Fibroblast of lung (primary cell): Measurements from ENCODE around the gene HRG. TPM values are rescaled to one million over a fixed set of nuclear protein-coding genes. Genes with fewer than 3 reads are reported as not detected.

ENCODE experiments used
- DNase-seq, 2 donors: peaks; one replicate each; pipeline versions ENCODE4 v3.0.0 to v3.0.0-alpha.2; 2010; ENCODE audit warnings: low read depth in 2 of 2
- H2AFZ ChIP-seq: 2 replicates; pipeline ENCODE4 v1.5.1; 2012; ENCODE audit warnings: low read length, control low read depth, inconsistent platforms
- H3K27ac ChIP-seq: 2 replicates; pipeline ENCODE4 v1.5.1; 2011; ENCODE audit warnings: low read length, control low read depth; ENCODE audit not compliant: insufficient read depth
- H3K27me3 ChIP-seq: 2 replicates; pipeline ENCODE4 v1.5.1; 2011; ENCODE audit warnings: mild to moderate bottlenecking, low read length; ENCODE audit not compliant: control insufficient read depth, insufficient read depth
- H3K36me3 ChIP-seq: 2 replicates; pipeline ENCODE4 v1.5.1; 2011; ENCODE audit warnings: low read length; ENCODE audit not compliant: control insufficient read depth, insufficient read depth
- H3K4me1 ChIP-seq: 2 replicates; pipeline ENCODE4 v1.5.1; 2011; ENCODE audit warnings: low read length; ENCODE audit not compliant: control insufficient read depth, insufficient read depth; ENCODE audit errors: extremely low read depth
- H3K4me2 ChIP-seq: 2 replicates; pipeline ENCODE4 v1.5.1; 2011; ENCODE audit warnings: low read length, control low read depth; ENCODE audit not compliant: insufficient read depth; ENCODE audit errors: extremely low read depth
- H3K4me3 ChIP-seq, 4 experiments: fragments of 200-600 bp in 1 of 4; sonication (generic) in 1 of 4; replicated peaks in 1 of 4; 2 replicates each; pipeline ENCODE4 v1.5.1; 2011 to 2016; ENCODE audit warnings: low read length in 4 of 4, low read depth in 3 of 4, mild to moderate bottlenecking in 3 of 4, control low read depth in 2 of 4, inconsistent platforms in 1 of 4, mixed read lengths in 1 of 4; ENCODE audit not compliant: insufficient read depth in 1 of 4; ENCODE audit errors: control extremely low read depth in 1 of 4
- H3K79me2 ChIP-seq: 2 replicates; pipeline ENCODE4 v1.5.1; 2012; ENCODE audit warnings: mild to moderate bottlenecking, low read length, inconsistent platforms; ENCODE audit not compliant: control insufficient read depth, insufficient read depth
- H3K9ac ChIP-seq: 2 replicates; pipeline ENCODE4 v1.5.1; 2011; ENCODE audit warnings: mild to moderate bottlenecking, low read length, control low read depth; ENCODE audit not compliant: insufficient read depth
- H3K9me3 ChIP-seq: 2 replicates; pipeline ENCODE4 v1.5.1; 2012; ENCODE audit warnings: low read depth, low read length; ENCODE audit not compliant: control insufficient read depth, insufficient read depth
- H4K20me1 ChIP-seq: 2 replicates; pipeline ENCODE4 v1.5.1; 2011; ENCODE audit warnings: low read length; ENCODE audit not compliant: control insufficient read depth, insufficient read depth; ENCODE audit errors: extremely low read depth
- EZH2 ChIP-seq: IDR thresholded peaks from 2 replicates; pipeline ENCODE4 v1.5.1; 2012; ENCODE audit warnings: low read length, control low read depth, mild to moderate bottlenecking; ENCODE audit errors: missing control alignments
- polyA plus RNA-seq, 2 donors: library from polyadenylated mRNA; depleted of rRNA in 1 of 2; stranded (reverse) in 1 of 2; unstranded in 1 of 2; fragments of >200 nt; gene quantifications; 2 replicates each; pipeline ENCODE4 v1.2.1, GENCODE V29; 2011 to 2012; ENCODE audit warnings: missing spikeins in 1 of 2
- total RNA-seq: library from RNA; depleted of rRNA; stranded (reverse); fragments of >200 nt; gene quantifications from 2 replicates; pipeline ENCODE4 v1.2.1, GENCODE V29; 2014
- TF ChIP-seq, protein P1 (sequence below), 2 donors: IDR thresholded peaks in 1 of 2; conservative IDR thresholded peaks in 1 of 2; 1 replicate in 1 of 2; 2 replicates in 1 of 2; pipeline ENCODE4 v1.5.1; 2011 to 2012; ENCODE audit warnings: low read length in 2 of 2, control low read depth in 1 of 2, inconsistent platforms in 1 of 2, low read depth in 1 of 2, mild to moderate bottlenecking in 1 of 2

The HRG gene
- total and polyA plus RNA-seq, 2 donors (not counting 1 experiment from before 2014, with no cell fraction given) = not detected

DNA sequence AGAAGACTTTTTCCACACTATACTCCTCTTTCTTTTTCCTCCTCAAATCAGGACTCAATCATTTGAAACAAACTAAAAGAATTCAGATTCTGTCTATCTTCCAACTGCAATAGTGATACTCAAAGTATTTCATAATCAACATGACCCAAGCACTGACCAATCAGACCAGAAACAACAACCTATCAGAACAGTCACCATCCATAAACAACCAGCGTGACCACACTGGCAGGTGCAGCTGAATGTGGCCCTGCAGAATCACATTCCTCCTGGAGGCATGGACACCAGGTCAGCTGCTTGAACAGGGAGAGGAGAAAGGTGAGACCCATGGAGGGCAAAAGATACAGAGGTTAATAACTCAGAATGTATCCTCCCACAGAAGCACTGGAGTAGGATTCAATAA is 13.3 kb downstream of the HRG start:
- H3K27ac ChIP-seq = no peak overlapping the region
- no peaks in the 10 kb centered on the region for H4K20me1 ChIP-seq
- H3K4me1 ChIP-seq = no peaks in the 10 kb centered on the region
- no peak overlapping the region for H3K4me2 ChIP-seq
- H3K9me3 ChIP-seq = no peaks in the 10 kb centered on the region
- H3K36me3 ChIP-seq = no peaks in the 10 kb centered on the region
- peaks cover 2% of the 10 kb centered on the region for H3K27me3 ChIP-seq
- H3K4me3 ChIP-seq = no peak overlapping the region
- no peaks in the 10 kb centered on the region for H3K79me2 ChIP-seq
- H3K9ac ChIP-seq = no peak overlapping the region
- no peak for DNase-seq
- H2AFZ ChIP-seq = no peak overlapping the region
- no peak for TF ChIP-seq EZH2
- TF ChIP-seq, protein P1, sequence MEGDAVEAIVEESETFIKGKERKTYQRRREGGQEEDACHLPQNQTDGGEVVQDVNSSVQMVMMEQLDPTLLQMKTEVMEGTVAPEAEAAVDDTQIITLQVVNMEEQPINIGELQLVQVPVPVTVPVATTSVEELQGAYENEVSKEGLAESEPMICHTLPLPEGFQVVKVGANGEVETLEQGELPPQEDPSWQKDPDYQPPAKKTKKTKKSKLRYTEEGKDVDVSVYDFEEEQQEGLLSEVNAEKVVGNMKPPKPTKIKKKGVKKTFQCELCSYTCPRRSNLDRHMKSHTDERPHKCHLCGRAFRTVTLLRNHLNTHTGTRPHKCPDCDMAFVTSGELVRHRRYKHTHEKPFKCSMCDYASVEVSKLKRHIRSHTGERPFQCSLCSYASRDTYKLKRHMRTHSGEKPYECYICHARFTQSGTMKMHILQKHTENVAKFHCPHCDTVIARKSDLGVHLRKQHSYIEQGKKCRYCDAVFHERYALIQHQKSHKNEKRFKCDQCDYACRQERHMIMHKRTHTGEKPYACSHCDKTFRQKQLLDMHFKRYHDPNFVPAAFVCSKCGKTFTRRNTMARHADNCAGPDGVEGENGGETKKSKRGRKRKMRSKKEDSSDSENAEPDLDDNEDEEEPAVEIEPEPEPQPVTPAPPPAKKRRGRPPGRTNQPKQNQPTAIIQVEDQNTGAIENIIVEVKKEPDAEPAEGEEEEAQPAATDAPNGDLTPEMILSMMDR (conservative IDR thresholded peaks at IDR 0.05 in 1 of 2, IDR thresholded peaks at IDR 0.05 in 1 of 2; ENCODE audit: low read depth in 1 of 2, low read length in 2 of 2) = no peak

DNA sequence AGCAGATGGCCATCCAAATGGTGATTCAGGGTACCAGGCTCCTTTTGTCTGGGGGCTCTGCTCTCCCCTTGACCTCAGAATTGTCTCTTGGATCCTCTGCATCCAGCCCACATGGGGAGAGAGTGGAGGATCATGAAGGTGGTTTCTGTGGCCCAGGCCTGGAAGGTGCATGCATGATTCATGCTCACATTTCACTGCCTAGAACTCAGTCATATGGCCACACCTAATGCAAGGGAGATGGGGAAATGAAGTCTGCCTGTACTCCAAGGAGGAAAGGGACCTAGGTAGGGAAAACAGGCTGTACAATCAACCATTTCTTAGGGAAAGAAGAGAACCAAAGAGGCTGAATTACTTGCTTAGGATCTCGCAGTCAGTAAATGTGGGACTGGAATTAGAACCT is 15.1 kb downstream of the HRG start:
- Histone ChIP-seq H2AFZ (no peak overlapping the region), H3K9ac (no peak overlapping the region), H3K27me3 (no peaks in the 10 kb centered on the region), H4K20me1 (no peaks in the 10 kb centered on the region), H3K4me1 (no peaks in the 10 kb centered on the region), H3K9me3 (no peaks in the 10 kb centered on the region), H3K36me3 (no peaks in the 10 kb centered on the region), H3K4me2 (no peak overlapping the region), H3K27ac (no peak overlapping the region), H3K4me3 (no peak overlapping the region), H3K79me2 (no peaks in the 10 kb centered on the region)
- DNase-seq = no peak
- TF ChIP-seq, protein P1 (conservative IDR thresholded peaks at IDR 0.05 in 1 of 2, IDR thresholded peaks at IDR 0.05 in 1 of 2; ENCODE audit: low read depth in 1 of 2, low read length in 2 of 2) = no peak
- TF ChIP-seq EZH2 = no peak

DNA sequence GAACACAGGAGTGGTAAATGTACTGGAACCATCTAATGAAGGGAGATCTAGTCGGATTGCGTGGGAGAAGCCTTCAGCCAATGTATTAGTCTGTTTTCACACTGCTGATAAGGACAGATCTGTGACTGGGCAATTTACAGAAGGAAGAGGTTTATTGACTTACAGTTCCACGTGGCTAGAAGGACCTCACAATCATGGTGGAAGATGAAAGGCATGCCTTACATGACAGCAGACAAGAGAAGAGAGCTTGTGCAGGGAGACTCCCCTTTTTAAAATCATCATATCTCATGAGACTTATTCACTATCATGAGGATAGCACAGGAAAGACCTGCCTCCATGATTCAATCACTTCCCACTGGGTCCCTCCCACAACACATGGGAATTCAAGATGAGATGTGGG is 17.0 kb downstream of the HRG start:
- H3K36me3 ChIP-seq = no peaks in the 10 kb centered on the region
- H3K4me2 ChIP-seq = no peak overlapping the region
- no peaks in the 10 kb centered on the region for H3K79me2 ChIP-seq
- H3K4me3 ChIP-seq = no peak overlapping the region
- no peaks in the 10 kb centered on the region for H4K20me1 ChIP-seq
- H3K9ac ChIP-seq = no peak overlapping the region
- no peaks in the 10 kb centered on the region for H3K9me3 ChIP-seq
- H2AFZ ChIP-seq = no peak overlapping the region
- H3K4me1 ChIP-seq = no peaks in the 10 kb centered on the region
- no peak for DNase-seq
- H3K27me3 ChIP-seq = no peaks in the 10 kb centered on the region
- H3K27ac ChIP-seq = no peak overlapping the region
- no peak for TF ChIP-seq EZH2
- TF ChIP-seq, protein P1 (conservative IDR thresholded peaks at IDR 0.05 in 1 of 2, IDR thresholded peaks at IDR 0.05 in 1 of 2; ENCODE audit: low read depth in 1 of 2, low read length in 2 of 2) = no peak
